OCI-LY7 (cell line): ENCODE measurements around the gene SLC35F4. TPM values are rescaled to one million over a fixed set of nuclear protein-coding genes. Genes with fewer than 3 reads are reported as not detected.

Experiments used
- BruUV-seq: library from RNA; stranded (reverse); fragments of 400-500 nt; replicated peaks from 2 replicates; lab custom pipeline; 2021; lab: Mats Ljungman, UMichigan
- CTCF ChIA-PET: fragments of 300-600 bp; sonication (Branson Sonifier 250); formaldehyde crosslinking; loops from one replicate; lab custom pipeline; 2022; ENCODE audit warnings: antibody characterized with exemption; ENCODE audit not compliant: unreplicated experiment; lab: Charles Lee
- POLR2A ChIA-PET: fragments of 300-600 bp; sonication (Branson Sonifier 250); formaldehyde crosslinking; loops from one replicate; lab custom pipeline; 2022; ENCODE audit warnings: antibody characterized with exemption; lab: Charles Lee
- DNase-seq: peaks from one replicate; pipeline ENCODE4 v3.0.0-alpha.2; 2015; ENCODE audit warnings: low spot score
- H2AFZ ChIP-seq: fragments of 200-600 bp; sonication (generic), shearing (Covaris generic); 2 replicates; pipeline ENCODE4 v1.6.1; 2014; ENCODE audit warnings: mild to moderate bottlenecking, antibody characterized with exemption, low read length, moderate library complexity
- H3K27ac ChIP-seq: fragments of 200-600 bp; sonication (generic); 2 replicates; pipeline ENCODE4 v1.5.1; 2014; ENCODE audit warnings: mixed run types, low read depth, mild to moderate bottlenecking, moderate library complexity, low read length, inconsistent platforms; ENCODE audit not compliant: poor library complexity, severe bottlenecking
- H3K36me3 ChIP-seq: fragments of 200-600 bp; sonication (generic); 2 replicates; pipeline ENCODE4 v1.6.1; 2014; ENCODE audit warnings: mild to moderate bottlenecking, antibody characterized with exemption, low read length, moderate library complexity, mixed read lengths; ENCODE audit not compliant: insufficient read depth
- H3K4me1 ChIP-seq: fragments of 200-600 bp; sonication (generic); 2 replicates; pipeline ENCODE4 v1.5.1; 2014; ENCODE audit warnings: mild to moderate bottlenecking, low read length; ENCODE audit not compliant: insufficient read depth, poor library complexity, severe bottlenecking
- H3K4me2 ChIP-seq: fragments of 200-600 bp; sonication (generic); 2 replicates; pipeline ENCODE4 v1.6.1; 2014; ENCODE audit warnings: mild to moderate bottlenecking, low read length
- H3K4me3 ChIP-seq: fragments of 200-600 bp; sonication (generic); 2 replicates; pipeline ENCODE4 v1.5.1; 2014; ENCODE audit warnings: mild to moderate bottlenecking, low read depth, low read length; ENCODE audit not compliant: poor library complexity, severe bottlenecking
- H3K79me2 ChIP-seq: fragments of 200-600 bp; sonication (generic); 2 replicates; pipeline ENCODE4 v1.6.1; 2016; ENCODE audit warnings: low read depth, mild to moderate bottlenecking, low read length, moderate library complexity, mixed read lengths; ENCODE audit not compliant: insufficient read depth
- H3K9me2 ChIP-seq: fragments of 200-600 bp; sonication (generic); 2 replicates; pipeline ENCODE4 v1.6.1; 2016; ENCODE audit warnings: mild to moderate bottlenecking, low read length, mixed read lengths; ENCODE audit not compliant: insufficient read depth
- H3K9me3 ChIP-seq: fragments of 200-600 bp; sonication (generic); 2 replicates; pipeline ENCODE4 v1.6.1; 2014; ENCODE audit warnings: mild to moderate bottlenecking, mixed run types, low read length, mixed read lengths
- H4K20me1 ChIP-seq: fragments of 200-600 bp; sonication (generic); 2 replicates; pipeline ENCODE4 v1.6.1; 2014; ENCODE audit warnings: mild to moderate bottlenecking, antibody characterized with exemption, low read length, moderate library complexity, mixed read lengths; ENCODE audit not compliant: insufficient read depth
- CTCF ChIP-seq: fragments of 200-600 bp; sonication (generic); conservative IDR thresholded peaks from 2 replicates; pipeline ENCODE4 v1.5.1; 2014; ENCODE audit warnings: mild to moderate bottlenecking, antibody characterized with exemption, low read length, moderate library complexity, mixed read lengths
- EZH2phosphoT487 ChIP-seq: fragments of 200-600 bp; sonication (generic); IDR thresholded peaks from 2 replicates; pipeline ENCODE4 v1.6.1; 2018; ENCODE audit warnings: low read depth, borderline replicate concordance, mild to moderate bottlenecking, mixed run types, antibody characterized with exemption, low read length, moderate library complexity, mixed read lengths
- intact Hi-C: fragments of 100-400 bp; cut with micrococcal nuclease; formaldehyde crosslinking; loops from one replicate; pipeline ENCODE4 v1.10.0; 2022; ENCODE audit not compliant: unreplicated experiment
- total RNA-seq, 2 experiments: library from RNA; depleted of rRNA in 1 of 2; stranded (reverse); fragments of >200 nt in 1 of 2; shearing (Covaris generic) in 1 of 2; gene quantifications; 2 replicates each; pipeline ENCODE4 v1.2.3, GENCODE V29; 2014 to 2022

Gene SLC35F4
- total RNA-seq, 2 experiments from 2014 or later = not detected

GRCh38 chr14:57828713-57829112, 37.2 kb downstream of the SLC35F4 start:
- TF ChIP-seq EZH2phosphoT487 (no peak), CTCF (no peak)
- no peak overlapping the region for H2AFZ ChIP-seq

GRCh38 chr14:57823015-57823660, 42.8 kb downstream of the SLC35F4 start:
- POLR2A ChIA-PET = no interaction called here
- no peaks in the 10 kb centered on the region for H3K9me3 ChIP-seq
- H4K20me1 ChIP-seq = no peaks in the 10 kb centered on the region
- no peak for DNase-seq
- no peaks in the 10 kb centered on the region for H3K36me3 ChIP-seq
- H3K79me2 ChIP-seq = no peaks in the 10 kb centered on the region
- no TSS peak for BruUV-seq
- no peaks in the 10 kb centered on the region for H3K4me1 ChIP-seq
- no peak overlapping the region for H2AFZ ChIP-seq
- CTCF ChIA-PET = no interaction called here
- no peak overlapping the region for H3K27ac ChIP-seq
- no peak overlapping the region for H3K4me2 ChIP-seq
- TF ChIP-seq EZH2phosphoT487 (no peak), CTCF (no peak)
- H3K4me3 ChIP-seq = no peak overlapping the region
- H3K9me2 ChIP-seq = no peaks in the 10 kb centered on the region
- intact Hi-C loops = no loop called here

More at GRCh38 chr14:57828713-57829112, 37.2 kb downstream of the SLC35F4 start:
- no TSS peak for BruUV-seq
- ChIA-PET POLR2A (no interaction called here), CTCF (no interaction called here)
- Histone ChIP-seq H4K20me1 (no peaks in the 10 kb centered on the region), H3K79me2 (no peaks in the 10 kb centered on the region), H3K4me3 (no peak overlapping the region), H3K9me3 (no peaks in the 10 kb centered on the region), H3K9me2 (no peaks in the 10 kb centered on the region), H3K27ac (no peak overlapping the region), H3K4me2 (no peak overlapping the region), H3K36me3 (no peaks in the 10 kb centered on the region), H3K4me1 (no peaks in the 10 kb centered on the region)
- DNase-seq = no peak
- intact Hi-C loops = no loop called here

- H3K9me3 ChIP-seq = no peaks in the 10 kb centered on the region
- POLR2A ChIA-PET = no interaction called here
- TF ChIP-seq CTCF = no peak
- no peak for TF ChIP-seq EZH2phosphoT487
- no peak overlapping the region for H3K27ac ChIP-seq
- no peaks in the 10 kb centered on the region for H3K4me1 ChIP-seq
- no TSS peak for BruUV-seq
- no peaks in the 10 kb centered on the region for H3K79me2 ChIP-seq
- intact Hi-C loops = no loop called here
- CTCF ChIA-PET = no interaction called here
- H2AFZ ChIP-seq = no peak overlapping the region
- no peak for DNase-seq
- no peaks in the 10 kb centered on the region for H4K20me1 ChIP-seq
- no peaks in the 10 kb centered on the region for H3K36me3 ChIP-seq
- H3K4me3 ChIP-seq = no peak overlapping the region
- no peaks in the 10 kb centered on the region for H3K9me2 ChIP-seq
- no peak overlapping the region for H3K4me2 ChIP-seq
Measured at GRCh38 chr14:57822081-57822480, 43.8 kb downstream of the SLC35F4 start.
